Fibroblast of skin of left quadriceps (primary cell): ENCODE measurements around the gene GYS1.

ENCODE experiments used
- DNase-seq, 2 experiments: peaks; one replicate each; pipeline ENCODE4 v3.0.0-alpha.2; 2013; ENCODE audit warnings: low read depth in 2 of 2

GYS1 gene

GRCh38 chr19:49017666-49018351 lies 24.7 kb upstream of the GYS1 start:
- peak; percentile 26 to 27 for DNase-seq

- no peak for DNase-seq
Observed at GRCh38 chr19:49017041-49017665, 24.0 kb upstream of the GYS1 start, which contains the start of gene LHB. Gene LHB, minus strand, starts transcription at chr19:49017091. Its CDS starts 10 bp downstream, at chr19:49017081.

- no peak for DNase-seq
Observed at GRCh38 chr19:49016067-49016839, 23.1 kb upstream of the GYS1 start.

GRCh38 chr19:49014870-49015255 lies 21.8 kb upstream of the GYS1 start:
- no peak for DNase-seq

GRCh38 chr19:49014123-49014869 lies 21.2 kb upstream of the GYS1 start:
- DNase-seq: no peak

GRCh38 chr19:49011194-49011593 lies 18.1 kb upstream of the GYS1 start:
- DNase-seq: no peak

- DNase-seq: no peak
Observed at GRCh38 chr19:49010453-49010852, 17.3 kb upstream of the GYS1 start.

- DNase-seq: no peak
Observed at GRCh38 chr19:49009828-49010227, 16.7 kb upstream of the GYS1 start.

GRCh38 chr19:49006905-49007304 lies 13.8 kb upstream of the GYS1 start:
- DNase-seq: no peak

GRCh38 chr19:49004964-49005614 lies 12.0 kb upstream of the GYS1 start:
- no peak for DNase-seq

GRCh38 chr19:49004133-49004532 lies 11.0 kb upstream of the GYS1 start:
- DNase-seq: no peak

GRCh38 chr19:48999481-49000325 lies 6.6 kb upstream of the GYS1 start:
- peak in 1 of 2 experiments; percentile 31 for DNase-seq

- no peak for DNase-seq
Observed at GRCh38 chr19:48997972-48998371, 4.9 kb upstream of the GYS1 start.

- no peak for DNase-seq
Observed at GRCh38 chr19:48994035-48994386, 902 bp upstream of the GYS1 start.

- DNase-seq: no peak
Observed at GRCh38 chr19:48992581-48993174, 431 bp downstream of the GYS1 start.

- DNase-seq: peak; percentile 36 to 55
Observed at GRCh38 chr19:48991873-48992580, 1.1 kb downstream of the GYS1 start.

- DNase-seq: no peak
Observed at GRCh38 chr19:48991011-48991609, 2.0 kb downstream of the GYS1 start.

GRCh38 chr19:48990400-48990799 lies 2.7 kb downstream of the GYS1 start:
- DNase-seq: no peak

GRCh38 chr19:48989701-48990291 lies 3.3 kb downstream of the GYS1 start:
- DNase-seq: no peak
